ENCODE data around the gene TOR2A.
"Not testable (repeated sequence)": the region's sequence is repeated elsewhere in the genome, so short reads cannot be mapped to it uniquely, and the experiment has no call there.

Gene TOR2A

GRCh38 chr9:127734747-127735529 lies at the start of gene TOR2A:
Gene TOR2A, minus strand, starts transcription at chr9:127735294. Its CDS starts 24 bp downstream, at chr9:127735270.
- peak; percentile 98 for DNase-seq (ENCODE audit: low spot score)

- DNase-seq (ENCODE audit: low spot score), result peak; percentile 97
Measured at GRCh38 chr9:127783111-127784008, 48.3 kb upstream of the TOR2A start.

GRCh38 chr9:127781806-127782205 lies 46.7 kb upstream of the TOR2A start:
- DNase-seq (ENCODE audit: low spot score), result no peak

- not testable (repeated sequence) for DNase-seq (ENCODE audit: low spot score)
Measured at GRCh38 chr9:127780909-127781308, 45.8 kb upstream of the TOR2A start.

GRCh38 chr9:127780126-127780885 lies 45.2 kb upstream of the TOR2A start:
- DNase-seq (ENCODE audit: low spot score), result no peak

GRCh38 chr9:127779136-127779981 lies 44.3 kb upstream of the TOR2A start:
- no peak for DNase-seq (ENCODE audit: low spot score)

- no peak for DNase-seq (ENCODE audit: low spot score)
Measured at GRCh38 chr9:127778280-127779135, 43.4 kb upstream of the TOR2A start, which contains the start of gene SH2D3C. Gene SH2D3C, minus strand, starts transcription at chr9:127778666. Its CDS starts 39 bp downstream, at chr9:127778627.

GRCh38 chr9:127777368-127777980 lies 42.4 kb upstream of the TOR2A start:
- no peak for DNase-seq (ENCODE audit: low spot score)

- no peak for DNase-seq (ENCODE audit: low spot score)
Measured at GRCh38 chr9:127776924-127777289, 41.8 kb upstream of the TOR2A start.

GRCh38 chr9:127776195-127776923 lies 41.3 kb upstream of the TOR2A start:
- DNase-seq (ENCODE audit: low spot score), result no peak

GRCh38 chr9:127773981-127774380 lies 38.9 kb upstream of the TOR2A start:
- no peak for DNase-seq (ENCODE audit: low spot score)

GRCh38 chr9:127773272-127773671 lies 38.2 kb upstream of the TOR2A start:
- no peak for DNase-seq (ENCODE audit: low spot score)

- DNase-seq (ENCODE audit: low spot score), result no peak
Measured at GRCh38 chr9:127772603-127773002, 37.5 kb upstream of the TOR2A start.

GRCh38 chr9:127771570-127772189 lies 36.6 kb upstream of the TOR2A start:
- no peak for DNase-seq (ENCODE audit: low spot score)

- peak; percentile 99 for DNase-seq (ENCODE audit: low spot score)
Measured at GRCh38 chr9:127770905-127771569, 35.9 kb upstream of the TOR2A start.

- DNase-seq (ENCODE audit: low spot score), result no peak
Measured at GRCh38 chr9:127770583-127770904, 35.5 kb upstream of the TOR2A start.

GRCh38 chr9:127769929-127770582 lies 35.0 kb upstream of the TOR2A start:
- peak; percentile 93 for DNase-seq (ENCODE audit: low spot score)

- DNase-seq (ENCODE audit: low spot score), result no peak
Measured at GRCh38 chr9:127769101-127769500, 34.0 kb upstream of the TOR2A start.

Data from kidney capillary endothelial cell (primary cell).